GM23338 (cell line): Measurements from ENCODE around the gene LRTM1.

Experiments used
- CREB1 ChIP-seq: fragments of 250-450 bp; sonication (Bioruptor Pico); IDR thresholded peaks from 2 replicates; pipeline ENCODE4 v1.5.0; 2020; ENCODE audit warnings: low read depth, mild to moderate bottlenecking, moderate library complexity
- CTCF ChIP-seq, 2 experiments: fragments of 200-600 bp in 1 of 2; sonication (generic) in 1 of 2; conservative IDR thresholded peaks; 2 replicates each; pipeline versions ENCODE4 v1.5.1 to v1.6.1; 2016 to 2017; ENCODE audit warnings: antibody characterized with exemption in 2 of 2, low read depth in 2 of 2, mild to moderate bottlenecking in 2 of 2, moderate library complexity in 1 of 2
- EZH2 ChIP-seq: fragments of 200-600 bp; sonication (generic); IDR thresholded peaks from one replicate; pipeline ENCODE4 v1.8.0; 2017; ENCODE audit warnings: antibody characterized with exemption, mild to moderate bottlenecking, low read depth; ENCODE audit not compliant: unreplicated experiment
- NANOG ChIP-seq: IDR thresholded peaks from 2 replicates; pipeline ENCODE4 v1.6.1; 2016; ENCODE audit warnings: antibody characterized with exemption, borderline replicate concordance
- POLR2AphosphoS5 ChIP-seq: IDR thresholded peaks from 2 replicates; pipeline ENCODE4 v1.6.1; 2016; ENCODE audit warnings: antibody characterized with exemption, low read depth
- REST ChIP-seq: IDR thresholded peaks from one replicate; pipeline ENCODE4 v1.6.1; 2018; ENCODE audit warnings: antibody characterized with exemption; ENCODE audit not compliant: unreplicated experiment
- ZNF114 ChIP-seq: fragments of 250-450 bp; sonication (Bioruptor Pico); IDR thresholded peaks from 2 replicates; pipeline ENCODE4 v1.5.0; 2020; ENCODE audit warnings: mild to moderate bottlenecking, moderate library complexity
- ZNF331 ChIP-seq: fragments of 250-450 bp; sonication (Bioruptor Pico); IDR thresholded peaks from 2 replicates; pipeline ENCODE4 v1.5.0; 2020; ENCODE audit warnings: low read depth, mild to moderate bottlenecking, moderate library complexity

- TF ChIP-seq EZH2 (no peak), REST (no peak), CTCF (conservative IDR thresholded peaks at IDR 0.05; ENCODE audit: low read depth in 2 of 2) (no peak), POLR2AphosphoS5 (no peak), CREB1 (CRISPR knock-in tag) (no peak), ZNF331 (CRISPR knock-in tag) (no peak), ZNF114 (CRISPR knock-in tag) (no peak), NANOG (no peak)
Measured at GRCh38 chr3:54968546-54969172, 40.8 kb upstream of the LRTM1 start.
